ENCODE data around the gene KIAA1549.

DNA sequence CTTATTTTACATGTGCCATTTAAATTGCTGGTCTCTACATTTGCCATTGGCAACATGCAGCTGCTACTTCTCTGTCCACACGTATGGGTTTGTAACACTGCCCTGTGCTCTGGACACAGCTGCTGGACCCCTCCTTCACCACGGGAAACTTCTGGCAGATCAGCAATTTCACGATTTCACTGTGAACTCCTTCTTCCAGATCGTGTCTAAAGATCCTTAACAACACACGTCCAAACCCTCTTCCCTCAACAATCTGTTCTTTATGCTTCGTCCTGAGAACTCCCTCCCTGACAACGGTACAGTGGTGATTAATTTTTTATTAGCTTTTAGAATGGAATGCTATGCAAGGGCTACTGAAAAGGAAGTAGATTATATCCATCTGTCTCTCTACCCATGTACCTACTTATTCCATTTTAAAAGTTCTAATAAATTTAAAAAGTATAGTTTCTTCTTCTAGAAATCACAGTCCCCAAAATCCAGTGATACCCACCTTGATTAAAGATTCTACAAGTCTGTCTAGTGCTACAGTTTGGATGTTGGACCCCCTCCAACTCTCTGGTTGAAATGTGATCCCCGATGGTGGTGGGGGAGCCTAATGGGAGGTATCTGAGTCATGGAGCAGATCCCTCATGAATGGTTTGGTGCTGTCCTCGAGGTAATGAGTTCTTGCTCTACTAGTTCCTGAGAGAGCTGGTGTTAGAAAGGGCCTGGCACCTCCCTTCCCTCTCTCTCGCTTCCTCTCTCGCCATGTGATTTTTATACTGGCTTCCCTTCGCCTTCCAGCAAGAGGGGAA, 81.0 kb downstream of the KIAA1549 start:
- TF ChIP-seq, protein P1, sequence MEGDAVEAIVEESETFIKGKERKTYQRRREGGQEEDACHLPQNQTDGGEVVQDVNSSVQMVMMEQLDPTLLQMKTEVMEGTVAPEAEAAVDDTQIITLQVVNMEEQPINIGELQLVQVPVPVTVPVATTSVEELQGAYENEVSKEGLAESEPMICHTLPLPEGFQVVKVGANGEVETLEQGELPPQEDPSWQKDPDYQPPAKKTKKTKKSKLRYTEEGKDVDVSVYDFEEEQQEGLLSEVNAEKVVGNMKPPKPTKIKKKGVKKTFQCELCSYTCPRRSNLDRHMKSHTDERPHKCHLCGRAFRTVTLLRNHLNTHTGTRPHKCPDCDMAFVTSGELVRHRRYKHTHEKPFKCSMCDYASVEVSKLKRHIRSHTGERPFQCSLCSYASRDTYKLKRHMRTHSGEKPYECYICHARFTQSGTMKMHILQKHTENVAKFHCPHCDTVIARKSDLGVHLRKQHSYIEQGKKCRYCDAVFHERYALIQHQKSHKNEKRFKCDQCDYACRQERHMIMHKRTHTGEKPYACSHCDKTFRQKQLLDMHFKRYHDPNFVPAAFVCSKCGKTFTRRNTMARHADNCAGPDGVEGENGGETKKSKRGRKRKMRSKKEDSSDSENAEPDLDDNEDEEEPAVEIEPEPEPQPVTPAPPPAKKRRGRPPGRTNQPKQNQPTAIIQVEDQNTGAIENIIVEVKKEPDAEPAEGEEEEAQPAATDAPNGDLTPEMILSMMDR (IDR thresholded peaks at IDR 0.05), result no peak
- no peak for TF ChIP-seq EZH2 (IDR thresholded peaks at IDR 0.05; ENCODE audit: borderline replicate concordance, insufficient read depth, low read depth, low read length, poor library complexity, severe bottlenecking)

All from B cell (primary cell).